Lung (tissue), 12 donors: Measurements from ENCODE around the gene KRTAP10-7. TPM values are rescaled to one million over a fixed set of nuclear protein-coding genes. Genes with fewer than 3 reads are reported as not detected.

Source experiments
- ATAC-seq: fragments of 200-7000 bp; cut with Tn5 transposase; one replicate; pipeline ENCODE4 v1.9.1; 2020; ENCODE audit warnings: moderate number of reproducible peaks; ENCODE audit not compliant: insufficient read depth, low FRiP score
- DNase-seq, 3 donors: peaks; one replicate each; pipeline ENCODE4 v3.0.0-alpha.2; 2013 to 2017
- H3K27ac ChIP-seq, 2 donors: one replicate each; pipeline ENCODE4 v1.5.1; 2013; ENCODE audit warnings: mild to moderate bottlenecking in 2 of 2, moderate library complexity in 2 of 2, control low read depth in 1 of 2, inconsistent platforms in 1 of 2, low read depth in 1 of 2, low read length in 1 of 2
- H3K27me3 ChIP-seq, 3 donors: one replicate each; pipeline ENCODE4 v1.5.1; 2013; ENCODE audit warnings: low read length in 2 of 3; ENCODE audit not compliant: control insufficient read depth in 3 of 3, insufficient read depth in 3 of 3
- H3K36me3 ChIP-seq, 4 donors: one replicate each; pipeline ENCODE4 v1.5.1; 2013; ENCODE audit warnings: low read length in 4 of 4, mild to moderate bottlenecking in 1 of 4, moderate library complexity in 1 of 4; ENCODE audit not compliant: control insufficient read depth in 4 of 4, insufficient read depth in 4 of 4
- H3K4me1 ChIP-seq, 5 donors: one replicate each; pipeline ENCODE4 v1.5.1; 2013; ENCODE audit warnings: low read length in 5 of 5, mild to moderate bottlenecking in 2 of 5, moderate library complexity in 1 of 5; ENCODE audit not compliant: control insufficient read depth in 5 of 5, insufficient read depth in 5 of 5
- H3K4me3 ChIP-seq: one replicate; pipeline ENCODE4 v1.5.1; 2013; ENCODE audit warnings: mild to moderate bottlenecking, control low read depth, moderate library complexity
- H3K9ac ChIP-seq, 2 donors: one replicate each; pipeline ENCODE4 v1.5.1; 2013; ENCODE audit warnings: low read length in 2 of 2, control low read depth in 1 of 2; ENCODE audit not compliant: insufficient read depth in 1 of 2
- H3K9me3 ChIP-seq, 4 donors: one replicate each; pipeline ENCODE4 v1.5.1; 2013; ENCODE audit warnings: low read length in 3 of 4, mild to moderate bottlenecking in 1 of 4, moderate library complexity in 1 of 4; ENCODE audit not compliant: control insufficient read depth in 4 of 4, insufficient read depth in 3 of 4
- WGBS, 2 donors: extraction: QIAGEN DNeasy Blood & Tissue Kit; methylation state at CpG; one replicate each; pipeline ENCODE4 v1.1.7; 2013; 5-methylcytosine and 5-hydroxymethylcytosine counted together
- polyA plus RNA-seq, 2 donors: library from polyadenylated mRNA; stranded (reverse); fragments of 200-250 nt; gene quantifications; one replicate each; pipeline ENCODE4 v1.2.1, GENCODE V29; 2013
- total RNA-seq, 2 donors: library from RNA; depleted of rRNA in 1 of 2; stranded (reverse); fragments of >200 nt in 1 of 2; gene quantifications; one replicate each; pipeline ENCODE4 v1.2.1, GENCODE V29; 2014 to 2021
- TF ChIP-seq, protein P1 (sequence below): IDR thresholded peaks from 2 replicates; pipeline ENCODE4 v1.5.1; 2012; ENCODE audit warnings: mild to moderate bottlenecking; ENCODE audit errors: control extremely low read depth, extremely low read depth
- donor health status: control.
- donor health status: control.
- donor health status: Bipolar disorder and iron deficiency.
- donor health status: healthy.
- donor health status: DM: yes; HTN: yes; CAD: no.

KRTAP10-7 gene
- total and polyA plus RNA-seq, 4 donors = not detected

DNA sequence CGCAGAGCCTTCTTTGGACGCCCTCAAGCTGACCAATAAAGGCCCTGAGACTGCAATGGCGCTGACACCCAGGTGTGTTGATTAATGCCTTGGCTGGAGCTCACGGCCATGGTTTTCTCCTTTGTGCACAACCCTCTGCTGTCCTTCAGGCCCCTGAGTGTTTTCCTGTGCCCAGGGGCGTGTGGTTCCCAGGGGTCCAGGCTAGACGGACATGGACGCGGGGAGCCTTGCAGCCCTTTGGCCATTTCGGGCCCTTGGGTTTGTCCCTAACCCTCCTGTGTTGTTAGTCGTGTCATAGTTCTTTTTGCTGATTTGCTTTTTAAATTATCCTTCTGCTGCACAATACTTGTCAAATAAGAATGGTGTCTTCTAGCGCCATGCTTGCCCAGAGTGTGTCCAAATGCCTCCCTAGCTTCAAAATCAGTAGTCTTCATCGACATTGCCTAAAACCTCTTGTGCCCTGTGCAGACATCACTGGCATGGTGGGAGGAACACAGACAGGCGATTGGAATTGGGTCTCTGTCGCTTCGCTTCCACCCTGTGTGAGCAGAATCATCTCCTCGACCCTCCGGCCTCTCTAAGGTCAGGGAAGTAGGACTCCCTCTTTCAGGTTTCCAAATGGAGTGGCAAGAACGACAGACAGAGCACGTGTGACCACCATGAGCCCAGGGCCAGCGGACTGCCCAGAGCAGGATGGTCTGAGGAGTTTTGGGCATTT, 24.9 kb upstream of the KRTAP10-7 start:
- H3K9me3 ChIP-seq = peaks cover 0 to 37% (median 6%) of the 10 kb centered on the region in 4 donors
- H3K27me3 ChIP-seq = peaks cover 0 to 2% (median 2%) of the 10 kb centered on the region in 3 donors
- H3K4me1 ChIP-seq = no peaks in the 10 kb centered on the region
- H3K27ac ChIP-seq = no peak overlapping the region
- TF ChIP-seq, protein P1, sequence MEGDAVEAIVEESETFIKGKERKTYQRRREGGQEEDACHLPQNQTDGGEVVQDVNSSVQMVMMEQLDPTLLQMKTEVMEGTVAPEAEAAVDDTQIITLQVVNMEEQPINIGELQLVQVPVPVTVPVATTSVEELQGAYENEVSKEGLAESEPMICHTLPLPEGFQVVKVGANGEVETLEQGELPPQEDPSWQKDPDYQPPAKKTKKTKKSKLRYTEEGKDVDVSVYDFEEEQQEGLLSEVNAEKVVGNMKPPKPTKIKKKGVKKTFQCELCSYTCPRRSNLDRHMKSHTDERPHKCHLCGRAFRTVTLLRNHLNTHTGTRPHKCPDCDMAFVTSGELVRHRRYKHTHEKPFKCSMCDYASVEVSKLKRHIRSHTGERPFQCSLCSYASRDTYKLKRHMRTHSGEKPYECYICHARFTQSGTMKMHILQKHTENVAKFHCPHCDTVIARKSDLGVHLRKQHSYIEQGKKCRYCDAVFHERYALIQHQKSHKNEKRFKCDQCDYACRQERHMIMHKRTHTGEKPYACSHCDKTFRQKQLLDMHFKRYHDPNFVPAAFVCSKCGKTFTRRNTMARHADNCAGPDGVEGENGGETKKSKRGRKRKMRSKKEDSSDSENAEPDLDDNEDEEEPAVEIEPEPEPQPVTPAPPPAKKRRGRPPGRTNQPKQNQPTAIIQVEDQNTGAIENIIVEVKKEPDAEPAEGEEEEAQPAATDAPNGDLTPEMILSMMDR = no peak
- DNase-seq = no peak
- WGBS, 2 donors = 86 to 89% methylated on average over 20 of the region's 20 CpGs
- no peak for ATAC-seq
- no peak overlapping the region for H3K9ac ChIP-seq
- H3K4me3 ChIP-seq = no peak overlapping the region
- no peaks in the 10 kb centered on the region for H3K36me3 ChIP-seq

GRCh38 chr21:44576025-44576420, 24.4 kb upstream of the KRTAP10-7 start:
- Histone ChIP-seq H3K4me1 (no peaks in the 10 kb centered on the region), H3K36me3 (no peaks in the 10 kb centered on the region), H3K4me3 (no peak overlapping the region), H3K9me3 (peaks cover 0 to 38% (median 7%) of the 10 kb centered on the region in 4 donors), H3K9ac (no peak overlapping the region), H3K27me3 (peaks cover 0 to 2% (median 2%) of the 10 kb centered on the region in 3 donors), H3K27ac (no peak overlapping the region)
- 86 to 89% methylated on average over 8 to 10 of the region's 10 CpGs for WGBS, 2 donors
- DNase-seq = no peak
- TF ChIP-seq, protein P1 = no peak
- ATAC-seq = no peak

GRCh38 chr21:44578371-44579055, 21.9 kb upstream of the KRTAP10-7 start:
- Histone ChIP-seq H3K9ac (no peak overlapping the region), H3K4me1 (no peaks in the 10 kb centered on the region), H3K27me3 (peaks cover 0 to 6% (median 2%) of the 10 kb centered on the region in 3 donors), H3K4me3 (no peak overlapping the region), H3K9me3 (peaks cover 0 to 36% (median 5%) of the 10 kb centered on the region in 4 donors), H3K36me3 (no peaks in the 10 kb centered on the region), H3K27ac (no peak overlapping the region)
- 93 to 96% methylated on average over 16 to 17 of the region's 17 CpGs for WGBS, 2 donors
- TF ChIP-seq, protein P1 = no peak
- ATAC-seq (no peak), DNase-seq (no peak)
